ENCODE data around the gene ADAM30. TPM values are rescaled to one million over a fixed set of nuclear protein-coding genes. Genes with fewer than 3 reads are reported as not detected.

Gene ADAM30
- total RNA-seq (not detected in 2 replicates), polyA plus RNA-seq (not detected in 2 replicates)

DNA sequence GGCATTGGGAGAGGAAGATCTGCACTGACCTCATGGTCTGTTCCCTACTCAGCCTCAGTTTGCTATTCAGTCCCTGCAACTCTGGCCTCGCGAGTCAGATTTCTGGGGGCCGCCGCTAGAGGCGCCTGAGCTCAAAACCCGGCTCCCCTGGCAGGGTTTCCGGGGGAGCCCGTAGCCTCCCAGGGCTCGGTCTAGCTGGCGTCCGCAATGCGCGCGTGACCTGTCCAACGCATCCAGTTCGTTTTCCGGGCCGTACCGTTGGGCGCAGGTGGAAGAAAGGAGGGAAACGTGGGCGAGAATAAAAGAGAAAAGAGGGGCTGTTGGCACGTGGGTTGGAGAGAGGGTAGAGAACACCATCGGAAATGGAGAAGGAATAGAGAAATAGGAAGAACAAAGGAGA, at the start of gene ADAM30:
TSS of gene ADAM30 (minus strand) at position 213 of the 400 bp plus-strand sequence. CDS start at position 34, 179 bp downstream.
- no peaks in the 10 kb centered on the region for H3K4me1 ChIP-seq (ENCODE audit: insufficient read depth)
- H4K20me1 ChIP-seq (ENCODE audit: insufficient read depth, poor library complexity, severe bottlenecking), result no peaks in the 10 kb centered on the region
- H3K4me3 ChIP-seq, result no peak within 1 kb of the TSS
- no peaks in the 10 kb centered on the region for H3K36me3 ChIP-seq (replicated peaks; ENCODE audit: insufficient read depth, low read depth)
- no peak within 1 kb of the TSS for H2AFZ ChIP-seq
- no peak within 1 kb of the TSS for H3K4me2 ChIP-seq
- no peaks in the 10 kb centered on the region for H3K9me2 ChIP-seq (replicated peaks; ENCODE audit: insufficient read depth)
- no peak within 1 kb of the TSS for H3K27ac ChIP-seq
- WGBS (ENCODE audit: low lambda C conversion rate, missing lambda C conversion rate), result 83% methylated on average over 24 of the region's 24 CpGs
- no peak for DNase-seq (ENCODE audit: low spot score)
- H3K9me3 ChIP-seq (ENCODE audit: low read depth), result no peaks in the 10 kb centered on the region
- no peaks in the 10 kb centered on the region for H3K27me3 ChIP-seq
- TF ChIP-seq EZH2 (IDR thresholded peaks at IDR 0.05; ENCODE audit: borderline replicate concordance) (no peak), EZH2phosphoT487 (IDR thresholded peaks at IDR 0.05; ENCODE audit: low read depth, severe bottlenecking, unreplicated experiment) (no peak)
- TF ChIP-seq, protein P1, sequence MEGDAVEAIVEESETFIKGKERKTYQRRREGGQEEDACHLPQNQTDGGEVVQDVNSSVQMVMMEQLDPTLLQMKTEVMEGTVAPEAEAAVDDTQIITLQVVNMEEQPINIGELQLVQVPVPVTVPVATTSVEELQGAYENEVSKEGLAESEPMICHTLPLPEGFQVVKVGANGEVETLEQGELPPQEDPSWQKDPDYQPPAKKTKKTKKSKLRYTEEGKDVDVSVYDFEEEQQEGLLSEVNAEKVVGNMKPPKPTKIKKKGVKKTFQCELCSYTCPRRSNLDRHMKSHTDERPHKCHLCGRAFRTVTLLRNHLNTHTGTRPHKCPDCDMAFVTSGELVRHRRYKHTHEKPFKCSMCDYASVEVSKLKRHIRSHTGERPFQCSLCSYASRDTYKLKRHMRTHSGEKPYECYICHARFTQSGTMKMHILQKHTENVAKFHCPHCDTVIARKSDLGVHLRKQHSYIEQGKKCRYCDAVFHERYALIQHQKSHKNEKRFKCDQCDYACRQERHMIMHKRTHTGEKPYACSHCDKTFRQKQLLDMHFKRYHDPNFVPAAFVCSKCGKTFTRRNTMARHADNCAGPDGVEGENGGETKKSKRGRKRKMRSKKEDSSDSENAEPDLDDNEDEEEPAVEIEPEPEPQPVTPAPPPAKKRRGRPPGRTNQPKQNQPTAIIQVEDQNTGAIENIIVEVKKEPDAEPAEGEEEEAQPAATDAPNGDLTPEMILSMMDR (IDR thresholded peaks at IDR 0.05; ENCODE audit: poor library complexity), result no peak
- no peaks in the 10 kb centered on the region for H3K79me2 ChIP-seq

DNA sequence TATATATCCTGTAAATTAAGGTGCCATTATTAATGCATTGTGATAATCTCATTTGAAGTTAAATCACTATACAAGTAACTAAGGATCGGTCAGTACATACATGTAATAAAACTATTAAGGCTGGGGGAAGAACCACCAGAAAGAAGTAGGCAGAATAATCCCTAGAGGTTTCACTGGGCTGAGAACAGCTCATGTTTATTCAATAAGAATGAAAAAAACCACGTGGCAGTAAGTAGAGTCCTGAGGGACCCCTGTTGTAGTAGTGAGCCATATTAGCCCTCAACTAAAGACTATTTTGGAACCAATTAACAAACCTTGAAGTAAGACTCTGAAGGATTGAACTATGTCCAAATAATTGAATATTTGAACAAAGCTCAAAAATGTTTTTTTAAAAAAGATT, 46.9 kb upstream of the ADAM30 start:
- no peaks in the 10 kb centered on the region for H3K4me1 ChIP-seq (ENCODE audit: insufficient read depth)
- H2AFZ ChIP-seq, result no peak overlapping the region
- H4K20me1 ChIP-seq (ENCODE audit: insufficient read depth, poor library complexity, severe bottlenecking), result no peaks in the 10 kb centered on the region
- DNase-seq (ENCODE audit: low spot score), result no peak
- 93% methylated on average over 2 of the region's 2 CpGs for WGBS (ENCODE audit: low lambda C conversion rate, missing lambda C conversion rate)
- TF ChIP-seq, protein P1 (IDR thresholded peaks at IDR 0.05; ENCODE audit: poor library complexity), result no peak
- TF ChIP-seq EZH2 (IDR thresholded peaks at IDR 0.05; ENCODE audit: borderline replicate concordance) (no peak), EZH2phosphoT487 (IDR thresholded peaks at IDR 0.05; ENCODE audit: low read depth, severe bottlenecking, unreplicated experiment) (no peak)
- H3K79me2 ChIP-seq, result peaks cover 7% of the 10 kb centered on the region
- no peaks in the 10 kb centered on the region for H3K9me2 ChIP-seq (replicated peaks; ENCODE audit: insufficient read depth)
- no peak overlapping the region for H3K4me3 ChIP-seq
- no peaks in the 10 kb centered on the region for H3K27me3 ChIP-seq
- H3K27ac ChIP-seq, result no peak overlapping the region
- no peak overlapping the region for H3K4me2 ChIP-seq
- H3K9me3 ChIP-seq (ENCODE audit: low read depth), result no peaks in the 10 kb centered on the region
- H3K36me3 ChIP-seq (replicated peaks; ENCODE audit: insufficient read depth, low read depth), result no peaks in the 10 kb centered on the region

DNA sequence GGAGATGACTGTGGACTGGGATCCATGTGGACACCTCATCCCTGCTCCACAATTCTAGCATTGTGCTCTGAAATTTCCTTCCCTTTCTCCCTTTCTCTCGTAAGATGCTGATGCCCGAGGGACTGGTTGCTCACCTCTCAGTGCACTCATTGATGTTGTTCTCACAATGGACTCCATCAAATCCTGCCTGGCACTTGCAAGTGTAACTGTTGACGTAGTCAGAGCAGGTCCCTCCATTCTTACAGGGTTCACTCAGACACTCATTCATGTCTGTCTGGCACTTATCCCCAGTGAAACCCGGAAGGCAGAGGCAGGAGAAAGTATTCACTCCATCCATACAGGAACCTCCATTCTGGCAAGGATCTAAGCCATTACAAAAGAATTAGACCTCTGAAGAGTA, 45.1 kb upstream of the ADAM30 start:
- H3K4me3 ChIP-seq, result no peak overlapping the region
- no peaks in the 10 kb centered on the region for H3K4me1 ChIP-seq (ENCODE audit: insufficient read depth)
- H4K20me1 ChIP-seq (ENCODE audit: insufficient read depth, poor library complexity, severe bottlenecking), result no peaks in the 10 kb centered on the region
- no peaks in the 10 kb centered on the region for H3K9me3 ChIP-seq (ENCODE audit: low read depth)
- no peaks in the 10 kb centered on the region for H3K36me3 ChIP-seq (replicated peaks; ENCODE audit: insufficient read depth, low read depth)
- peaks cover 7% of the 10 kb centered on the region for H3K79me2 ChIP-seq
- H3K9me2 ChIP-seq (replicated peaks; ENCODE audit: insufficient read depth), result no peaks in the 10 kb centered on the region
- no peak overlapping the region for H2AFZ ChIP-seq
- H3K27ac ChIP-seq, result no peak overlapping the region
- WGBS (ENCODE audit: low lambda C conversion rate, missing lambda C conversion rate), result 95% methylated on average over 4 of the region's 4 CpGs
- DNase-seq (ENCODE audit: low spot score), result no peak
- no peak for TF ChIP-seq EZH2 (IDR thresholded peaks at IDR 0.05; ENCODE audit: borderline replicate concordance)
- no peak for TF ChIP-seq EZH2phosphoT487 (IDR thresholded peaks at IDR 0.05; ENCODE audit: low read depth, severe bottlenecking, unreplicated experiment)
- TF ChIP-seq, protein P1 (IDR thresholded peaks at IDR 0.05; ENCODE audit: poor library complexity), result no peak
- no peak overlapping the region for H3K4me2 ChIP-seq
- no peaks in the 10 kb centered on the region for H3K27me3 ChIP-seq

DNA sequence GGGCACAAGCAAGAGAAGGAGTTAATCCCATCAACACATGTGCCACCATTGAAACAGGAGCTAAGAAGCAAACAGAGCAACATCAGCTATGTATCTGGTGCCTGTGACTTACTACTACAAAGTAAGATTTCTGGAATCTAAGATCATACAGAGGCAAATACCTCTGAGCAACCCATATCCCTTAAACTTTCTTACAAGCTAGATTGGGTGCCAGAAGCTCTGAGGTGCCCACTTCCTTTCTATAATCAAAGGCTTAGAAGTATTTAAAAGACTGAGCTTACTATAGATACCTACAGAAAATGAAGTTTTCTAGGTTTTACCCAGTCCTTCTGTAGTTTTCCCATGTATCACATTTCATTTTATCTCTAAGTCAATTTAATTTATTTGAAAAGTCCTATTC, 44.4 kb upstream of the ADAM30 start:
- no peak overlapping the region for H3K4me2 ChIP-seq
- H3K9me2 ChIP-seq (replicated peaks; ENCODE audit: insufficient read depth), result no peaks in the 10 kb centered on the region
- H4K20me1 ChIP-seq (ENCODE audit: insufficient read depth, poor library complexity, severe bottlenecking), result no peaks in the 10 kb centered on the region
- no peaks in the 10 kb centered on the region for H3K4me1 ChIP-seq (ENCODE audit: insufficient read depth)
- H3K36me3 ChIP-seq (replicated peaks; ENCODE audit: insufficient read depth, low read depth), result no peaks in the 10 kb centered on the region
- H2AFZ ChIP-seq, result no peak overlapping the region
- no peak overlapping the region for H3K4me3 ChIP-seq
- no peak for DNase-seq (ENCODE audit: low spot score)
- H3K27ac ChIP-seq, result no peak overlapping the region
- no peaks in the 10 kb centered on the region for H3K27me3 ChIP-seq
- H3K9me3 ChIP-seq (ENCODE audit: low read depth), result no peaks in the 10 kb centered on the region
- TF ChIP-seq, protein P1 (IDR thresholded peaks at IDR 0.05; ENCODE audit: poor library complexity), result no peak
- TF ChIP-seq EZH2phosphoT487 (IDR thresholded peaks at IDR 0.05; ENCODE audit: low read depth, severe bottlenecking, unreplicated experiment) (no peak), EZH2 (IDR thresholded peaks at IDR 0.05; ENCODE audit: borderline replicate concordance) (no peak)
- H3K79me2 ChIP-seq, result peaks cover 7% of the 10 kb centered on the region

Measured in hepatocyte (in vitro differentiated cells).